HUES48 (cell line): ENCODE measurements around the gene CRYZL1.
"Not testable (repeated sequence)": the region's sequence is repeated elsewhere in the genome, so short reads cannot be mapped to it uniquely, and the experiment has no call there.

Experiments used
- H3K27ac ChIP-seq: one replicate; pipeline ENCODE4 v1.7.0; 2013; ENCODE audit warnings: low read depth, low read length, inconsistent platforms
- H3K27me3 ChIP-seq: 2 replicates; pipeline ENCODE4 v1.6.1; 2013; ENCODE audit warnings: mild to moderate bottlenecking, low read length; ENCODE audit not compliant: control insufficient read depth, insufficient read depth
- H3K36me3 ChIP-seq: 2 replicates; pipeline ENCODE4 v1.6.1; 2013; ENCODE audit warnings: low read length; ENCODE audit not compliant: control insufficient read depth, insufficient read depth
- H3K4me1 ChIP-seq: 2 replicates; pipeline ENCODE4 v1.6.1; 2013; ENCODE audit warnings: mild to moderate bottlenecking, low read length; ENCODE audit not compliant: control insufficient read depth, insufficient read depth
- H3K4me3 ChIP-seq: 2 replicates; pipeline ENCODE4 v1.5.1; 2013; ENCODE audit warnings: mild to moderate bottlenecking, low read depth, low read length
- H3K9ac ChIP-seq: 2 replicates; pipeline ENCODE4 v1.6.1; 2013; ENCODE audit warnings: mild to moderate bottlenecking, low read depth, low read length, moderate library complexity
- H3K9me3 ChIP-seq: 2 replicates; pipeline ENCODE4 v1.6.1; 2013; ENCODE audit warnings: low read length; ENCODE audit not compliant: control insufficient read depth, insufficient read depth

The CRYZL1 gene

DNA sequence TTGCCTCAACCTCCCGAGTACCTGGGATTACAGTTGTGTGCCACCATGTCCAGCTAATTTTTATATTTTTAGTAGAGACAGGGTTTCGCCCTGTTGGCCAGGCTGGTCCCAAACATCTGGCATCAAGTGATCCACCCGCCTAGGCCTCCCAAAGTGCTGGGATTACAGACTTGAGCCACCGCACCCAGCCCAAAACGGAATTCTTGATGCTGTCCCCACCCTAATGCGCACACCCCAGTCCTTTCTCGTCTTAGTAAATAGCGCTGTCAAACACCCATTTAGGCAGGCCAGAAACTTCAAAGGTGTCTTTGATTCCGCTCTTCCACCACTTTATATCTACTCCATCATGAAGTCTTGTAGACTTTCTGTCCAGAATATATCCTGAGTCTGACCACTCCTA, 35.9 kb upstream of the CRYZL1 start:
- Histone ChIP-seq H3K9ac (no peak overlapping the region), H3K4me3 (no peak overlapping the region), H3K27ac (no peak overlapping the region), H3K27me3 (no peaks in the 10 kb centered on the region), H3K4me1 (peaks cover 46% of the 10 kb centered on the region), H3K36me3 (no peaks in the 10 kb centered on the region; the same call in 1 of the 2 replicates), H3K9me3 (no peaks in the 10 kb centered on the region)

DNA sequence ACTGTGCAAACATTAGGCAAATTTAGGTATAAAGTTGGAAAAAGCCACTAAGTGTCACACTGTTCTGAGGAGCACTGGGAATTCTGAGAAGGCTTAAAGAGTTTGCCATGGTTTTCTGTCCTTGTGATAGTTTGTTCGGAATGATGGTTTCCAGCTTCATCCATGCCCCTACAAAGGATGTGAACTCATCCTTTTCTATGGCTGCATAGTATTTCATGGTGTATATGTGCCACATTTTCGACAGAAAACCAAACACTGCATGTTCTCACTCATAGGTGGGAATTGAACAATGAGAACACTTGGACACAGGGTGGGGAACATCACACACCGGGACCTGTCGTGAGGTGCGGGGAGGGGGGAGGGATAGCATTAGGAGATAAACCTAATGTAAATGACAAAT, 35.1 kb upstream of the CRYZL1 start:
- not testable (repeated sequence) for H3K9ac ChIP-seq, H3K9me3 ChIP-seq, H3K36me3 ChIP-seq, H3K27me3 ChIP-seq, H3K4me3 ChIP-seq, H3K27ac ChIP-seq
- peaks cover 46% of the 10 kb centered on the region for H3K4me1 ChIP-seq

DNA sequence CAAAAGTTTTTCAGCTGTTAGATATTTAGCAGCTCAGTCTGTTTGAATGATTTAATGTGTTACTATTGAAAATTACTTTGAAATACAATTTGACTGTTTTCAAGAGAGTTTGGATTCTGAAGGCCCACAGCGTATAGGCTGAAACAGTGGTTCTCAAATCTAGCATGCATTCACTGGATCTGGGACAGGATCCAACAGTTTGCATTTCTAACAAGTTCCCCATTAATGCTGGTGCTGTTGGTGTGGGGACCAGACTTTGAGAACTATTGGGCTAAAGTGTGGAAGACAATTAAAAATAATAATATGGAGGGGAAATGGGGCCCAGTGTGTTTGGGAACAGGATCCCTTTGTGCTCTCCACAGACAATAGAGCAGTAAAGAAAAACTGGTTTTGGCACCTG, 32.7 kb upstream of the CRYZL1 start:
- H3K9ac ChIP-seq = no peak overlapping the region
- peaks cover 44% of the 10 kb centered on the region for H3K4me1 ChIP-seq
- no peaks in the 10 kb centered on the region for H3K27me3 ChIP-seq
- H3K4me3 ChIP-seq = no peak overlapping the region
- H3K27ac ChIP-seq = no peak overlapping the region
- no peaks in the 10 kb centered on the region for H3K36me3 ChIP-seq
- H3K9me3 ChIP-seq = no peaks in the 10 kb centered on the region

DNA sequence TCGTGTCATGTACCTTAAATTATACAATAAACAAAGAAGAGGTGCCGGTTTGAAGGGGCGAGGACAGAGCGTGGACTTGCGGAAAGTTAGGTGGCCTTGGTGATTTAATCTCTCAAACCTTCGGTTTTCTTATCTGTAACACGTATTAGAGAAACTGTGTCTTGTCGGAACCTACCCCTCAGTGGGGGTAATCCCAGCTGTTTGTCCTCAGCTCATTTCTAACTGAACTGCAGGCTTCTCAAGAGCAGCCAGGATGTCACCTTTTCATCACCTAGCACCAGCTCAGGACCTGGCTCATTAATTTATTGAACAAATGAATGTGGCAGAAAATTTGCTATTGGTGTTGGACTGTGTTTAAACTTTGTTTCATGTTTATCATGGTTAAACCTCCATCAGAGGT, 31.9 kb upstream of the CRYZL1 start:
- H3K27me3 ChIP-seq = no peaks in the 10 kb centered on the region
- no peaks in the 10 kb centered on the region for H3K9me3 ChIP-seq
- peaks cover 36% of the 10 kb centered on the region for H3K4me1 ChIP-seq
- no peak overlapping the region for H3K9ac ChIP-seq
- H3K27ac ChIP-seq = no peak overlapping the region
- H3K36me3 ChIP-seq = no peaks in the 10 kb centered on the region
- H3K4me3 ChIP-seq = no peak overlapping the region

DNA sequence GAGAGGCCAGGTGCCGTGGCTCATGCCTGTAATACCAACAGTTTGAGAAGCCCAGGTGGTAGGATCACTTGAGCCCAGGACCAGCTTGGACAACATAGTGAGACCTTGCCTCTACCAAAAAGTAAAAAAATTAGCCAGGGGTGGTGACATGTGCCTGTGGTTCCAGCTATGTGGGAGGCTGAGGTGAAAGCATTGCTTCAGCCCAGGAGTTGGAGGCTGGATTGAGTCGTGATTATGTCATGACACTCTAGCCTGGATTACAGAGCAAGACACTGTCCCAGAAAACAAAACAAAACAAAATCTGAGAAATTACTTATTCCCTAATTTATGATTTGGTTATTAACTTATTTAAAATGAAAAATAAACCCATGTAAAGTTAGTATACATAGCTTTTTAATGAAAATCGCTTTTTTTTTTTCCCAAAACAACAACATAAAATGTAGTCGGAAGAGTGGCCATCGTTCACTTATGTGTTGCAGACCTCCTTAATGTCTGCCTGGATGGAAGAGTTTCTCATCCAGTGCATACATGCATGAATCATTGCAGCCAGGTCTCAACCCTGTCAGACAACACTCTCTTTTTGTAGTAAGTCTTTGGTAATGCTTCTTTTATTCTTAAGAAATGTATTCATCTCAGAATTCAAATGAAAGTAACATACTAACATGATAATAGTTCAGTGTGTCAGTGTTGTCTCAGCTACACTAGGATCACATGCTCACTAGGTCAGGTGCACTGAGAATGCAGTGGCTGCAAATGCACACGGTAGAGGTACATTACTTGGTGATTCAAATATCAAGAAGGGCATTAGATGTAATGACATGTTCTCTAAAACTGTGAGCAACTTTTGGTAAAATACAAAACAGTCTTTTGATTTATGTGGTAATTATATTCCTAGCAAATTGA, 28.8 kb upstream of the CRYZL1 start:
- Histone ChIP-seq H3K9me3 (no peaks in the 10 kb centered on the region), H3K27ac (no peak overlapping the region)

DNA sequence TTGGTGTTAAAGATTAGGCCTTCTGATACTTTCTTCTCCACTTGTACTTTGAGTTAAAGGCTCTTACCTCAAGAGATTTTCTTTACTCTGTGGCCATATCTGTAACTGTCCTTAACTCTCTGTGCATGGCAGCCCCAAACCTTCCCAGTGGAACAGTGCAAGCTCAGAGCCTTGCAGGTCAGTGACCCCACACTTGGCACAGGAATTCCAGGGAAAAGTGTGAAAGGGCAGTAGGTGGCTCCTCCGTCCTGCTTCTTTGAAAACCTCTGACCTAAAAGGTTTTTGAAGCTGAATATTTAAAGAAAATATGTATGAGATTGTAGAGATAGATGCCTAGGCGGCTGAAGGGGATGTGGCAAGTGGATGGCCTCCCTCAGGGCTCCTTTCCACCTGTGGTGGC, 27.1 kb upstream of the CRYZL1 start:
- H3K4me3 ChIP-seq = no peak overlapping the region
- H3K36me3 ChIP-seq = no peaks in the 10 kb centered on the region
- no peak overlapping the region for H3K9ac ChIP-seq
- H3K27me3 ChIP-seq = no peaks in the 10 kb centered on the region
- H3K4me1 ChIP-seq = peaks cover 14% of the 10 kb centered on the region
- H3K27ac ChIP-seq = no peak overlapping the region
- H3K9me3 ChIP-seq = no peaks in the 10 kb centered on the region

More for the DNA sequence above, 28.8 kb upstream of the CRYZL1 start:
- no peak overlapping the region for H3K4me3 ChIP-seq
- H3K36me3 ChIP-seq = no peaks in the 10 kb centered on the region
- no peaks in the 10 kb centered on the region for H3K27me3 ChIP-seq
- H3K4me1 ChIP-seq = peaks cover 27% of the 10 kb centered on the region
- no peak overlapping the region for H3K9ac ChIP-seq

DNA sequence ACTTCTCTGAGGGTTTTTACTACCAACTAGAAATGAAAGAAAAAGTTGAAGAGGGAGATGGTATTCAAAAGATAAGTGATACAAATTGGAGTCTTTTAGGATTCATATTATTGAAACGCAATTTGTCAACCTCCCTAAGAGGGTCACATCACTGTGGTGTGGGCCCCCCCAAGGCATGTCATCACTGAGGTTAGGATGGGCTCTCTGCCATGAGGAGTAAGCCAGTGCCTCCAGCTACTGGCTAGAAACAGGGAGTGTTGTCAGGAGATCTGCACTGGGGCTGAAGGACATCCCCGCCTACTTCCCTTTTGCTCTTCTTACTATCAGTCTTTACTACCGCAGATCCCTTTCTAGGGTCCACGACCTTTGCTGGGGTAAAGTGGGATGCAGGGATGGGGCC, 26.6 kb upstream of the CRYZL1 start:
- Histone ChIP-seq H3K4me3 (no peak overlapping the region), H3K9me3 (no peaks in the 10 kb centered on the region), H3K4me1 (peaks cover 9% of the 10 kb centered on the region), H3K27me3 (no peaks in the 10 kb centered on the region), H3K36me3 (no peaks in the 10 kb centered on the region), H3K27ac (no peak overlapping the region), H3K9ac (no peak overlapping the region)

DNA sequence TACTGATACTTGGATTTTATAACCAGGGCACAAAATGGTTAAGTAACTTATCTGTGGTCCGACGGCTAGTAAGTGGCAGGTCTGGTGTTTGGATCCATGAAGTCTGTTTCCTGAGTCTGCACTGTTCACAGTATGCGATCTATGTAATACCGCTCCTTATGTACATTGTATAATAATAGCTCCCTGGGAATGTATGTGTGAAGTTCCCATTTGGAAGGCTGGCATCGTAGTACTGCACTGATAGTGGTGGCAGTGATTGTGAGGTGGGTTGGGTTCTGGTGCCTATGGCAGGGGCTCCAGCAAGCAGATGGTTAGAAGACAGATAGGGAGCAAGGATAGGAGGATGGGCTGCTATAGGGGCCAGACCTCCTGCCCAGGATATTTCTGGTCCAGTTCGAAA, 26.1 kb upstream of the CRYZL1 start:
- no peaks in the 10 kb centered on the region for H3K9me3 ChIP-seq
- no peaks in the 10 kb centered on the region for H3K27me3 ChIP-seq
- H3K4me1 ChIP-seq = peaks cover 4% of the 10 kb centered on the region
- no peak overlapping the region for H3K4me3 ChIP-seq
- H3K36me3 ChIP-seq = no peaks in the 10 kb centered on the region
- H3K27ac ChIP-seq = no peak overlapping the region
- H3K9ac ChIP-seq = no peak overlapping the region

DNA sequence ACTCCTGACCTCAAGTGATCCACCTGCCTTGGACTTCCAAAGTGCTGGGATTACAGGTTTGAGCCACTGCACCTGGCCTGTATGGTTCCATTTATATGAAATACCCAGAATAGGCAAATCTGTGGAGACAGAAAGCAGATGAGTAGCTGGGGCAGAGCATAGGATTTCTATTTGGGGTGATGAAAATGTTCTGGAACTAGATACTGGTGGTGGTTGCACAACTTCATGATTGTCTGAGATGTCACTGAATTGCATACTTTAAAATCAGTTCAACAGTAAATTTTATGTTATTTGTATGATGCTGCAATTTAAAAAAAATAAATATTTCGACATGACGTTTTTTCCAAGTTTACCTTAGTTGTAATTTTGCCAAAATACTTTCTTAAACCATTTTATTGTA, 24.6 kb upstream of the CRYZL1 start:
- Histone ChIP-seq H3K27me3 (no peaks in the 10 kb centered on the region), H3K9me3 (no peaks in the 10 kb centered on the region), H3K36me3 (no peaks in the 10 kb centered on the region), H3K27ac (no peak overlapping the region), H3K4me3 (no peak overlapping the region), H3K4me1 (peaks cover 7% of the 10 kb centered on the region), H3K9ac (no peak overlapping the region)

DNA sequence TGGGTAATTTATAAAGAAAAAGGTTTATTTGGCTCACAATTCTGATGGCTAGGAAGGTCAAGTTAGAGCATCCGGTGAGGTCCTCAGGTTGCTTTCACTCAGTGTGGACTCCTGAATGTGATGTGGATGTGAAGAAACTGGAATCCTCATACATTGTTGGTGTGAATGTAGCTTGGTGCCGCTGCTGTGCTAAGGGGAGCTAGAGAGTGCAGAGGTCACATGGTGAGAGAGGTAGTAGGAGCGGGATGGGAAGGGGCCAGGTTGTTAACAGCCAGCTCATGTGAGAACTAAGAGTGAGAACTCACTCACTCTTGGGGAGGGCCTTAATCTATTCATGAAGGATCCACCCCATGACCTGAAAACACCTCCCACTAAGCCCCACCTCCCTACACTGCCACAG, 22.6 kb upstream of the CRYZL1 start:
- no peak overlapping the region for H3K27ac ChIP-seq
- no peak overlapping the region for H3K9ac ChIP-seq
- peaks cover 4% of the 10 kb centered on the region; the same call in 1 of the 2 replicates for H3K4me1 ChIP-seq
- H3K9me3 ChIP-seq = no peaks in the 10 kb centered on the region
- no peaks in the 10 kb centered on the region for H3K27me3 ChIP-seq
- H3K36me3 ChIP-seq = no peaks in the 10 kb centered on the region
- no peak overlapping the region for H3K4me3 ChIP-seq

DNA sequence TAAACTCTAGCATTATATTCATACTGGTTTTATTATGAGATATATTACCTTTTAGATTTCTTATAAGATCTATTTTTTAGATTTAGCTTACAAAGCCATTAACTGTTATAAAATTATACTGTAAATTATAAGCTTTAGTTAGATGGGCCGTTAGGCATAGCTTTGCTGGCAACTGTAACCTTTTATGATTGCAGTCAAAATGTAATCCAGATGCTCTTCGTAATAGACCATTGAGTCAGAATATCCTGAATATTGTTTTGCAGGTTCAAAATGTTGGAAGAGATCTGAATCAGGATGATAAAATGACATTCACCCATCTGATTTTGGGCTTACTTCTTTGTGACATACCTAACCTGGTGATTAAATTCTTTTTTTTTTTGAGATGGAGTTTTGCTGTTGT, 21.7 kb upstream of the CRYZL1 start:
- H3K9me3 ChIP-seq = no peaks in the 10 kb centered on the region
- no peak overlapping the region for H3K27ac ChIP-seq
- H3K4me1 ChIP-seq = peaks cover 10% of the 10 kb centered on the region
- no peak overlapping the region for H3K9ac ChIP-seq
- H3K4me3 ChIP-seq = no peak overlapping the region
- H3K27me3 ChIP-seq = no peaks in the 10 kb centered on the region
- H3K36me3 ChIP-seq = no peaks in the 10 kb centered on the region
